ENCODE measurements around the gene DOCK4.

Gene DOCK4

GRCh38 chr7:112113913-112114575 is 92.2 kb downstream of the DOCK4 start:
- TF ChIP-seq EGR1 (IDR thresholded peaks at IDR 0.05) (no peak), MAX (IDR thresholded peaks at IDR 0.05) (no peak), FOXM1 (IDR thresholded peaks at IDR 0.05; ENCODE audit: borderline replicate concordance, low read depth) (no peak), NFIC (IDR thresholded peaks at IDR 0.05) (no peak), USF1 (IDR thresholded peaks at IDR 0.05) (no peak), TCF12 (IDR thresholded peaks at IDR 0.05; ENCODE audit: low read depth) (no peak), CEBPB (IDR thresholded peaks at IDR 0.05) (no peak), EP300 (IDR thresholded peaks at IDR 0.05; ENCODE audit: borderline replicate concordance) (no peak), TAF1 (IDR thresholded peaks at IDR 0.05; ENCODE audit: low read depth) (no peak), ZBTB7A (IDR thresholded peaks at IDR 0.05; ENCODE audit: low read depth) (no peak)

- TF ChIP-seq FOXM1 (IDR thresholded peaks at IDR 0.05; ENCODE audit: borderline replicate concordance, low read depth), result no peak
- TF ChIP-seq NFIC (IDR thresholded peaks at IDR 0.05), result no peak
- TF ChIP-seq CEBPB (IDR thresholded peaks at IDR 0.05), result no peak
- TF ChIP-seq TEAD4 (IDR thresholded peaks at IDR 0.05), result no peak
- no peak for TF ChIP-seq USF1 (IDR thresholded peaks at IDR 0.05)
- TF ChIP-seq REST (IDR thresholded peaks at IDR 0.05; ENCODE audit: low read depth), result no peak
- no peak for TF ChIP-seq ZBTB7A (IDR thresholded peaks at IDR 0.05; ENCODE audit: low read depth)
- TF ChIP-seq TCF12 (IDR thresholded peaks at IDR 0.05; ENCODE audit: low read depth), result no peak
- TF ChIP-seq CREB1 (IDR thresholded peaks at IDR 0.05; ENCODE audit: low read depth), result no peak
- TF ChIP-seq EP300 (IDR thresholded peaks at IDR 0.05; ENCODE audit: borderline replicate concordance), result no peak
- no peak for TF ChIP-seq RAD21 (IDR thresholded peaks at IDR 0.05; ENCODE audit: low read depth)
- TF ChIP-seq YY1 (IDR thresholded peaks at IDR 0.05; ENCODE audit: low read depth), result no peak
- no peak for TF ChIP-seq MAX (IDR thresholded peaks at IDR 0.05)
- TF ChIP-seq TAF1 (IDR thresholded peaks at IDR 0.05; ENCODE audit: low read depth), result no peak
Observed at GRCh38 chr7:112112822-112113255, 93.4 kb downstream of the DOCK4 start.

GRCh38 chr7:112110651-112111050 is 95.5 kb downstream of the DOCK4 start:
- no peak for TF ChIP-seq MAX (IDR thresholded peaks at IDR 0.05)
- no peak for TF ChIP-seq YY1 (IDR thresholded peaks at IDR 0.05; ENCODE audit: low read depth)
- TF ChIP-seq ZBTB7A (IDR thresholded peaks at IDR 0.05; ENCODE audit: low read depth), result no peak
- TF ChIP-seq FOXM1 (IDR thresholded peaks at IDR 0.05; ENCODE audit: borderline replicate concordance, low read depth), result no peak
- no peak for TF ChIP-seq REST (IDR thresholded peaks at IDR 0.05; ENCODE audit: low read depth)
- TF ChIP-seq NFIC (IDR thresholded peaks at IDR 0.05), result no peak
- no peak for TF ChIP-seq CREB1 (IDR thresholded peaks at IDR 0.05; ENCODE audit: low read depth)
- no peak for TF ChIP-seq EP300 (IDR thresholded peaks at IDR 0.05; ENCODE audit: borderline replicate concordance)
- no peak for TF ChIP-seq RAD21 (IDR thresholded peaks at IDR 0.05; ENCODE audit: low read depth)
- no peak for TF ChIP-seq TAF1 (IDR thresholded peaks at IDR 0.05; ENCODE audit: low read depth)
- no peak for TF ChIP-seq TEAD4 (IDR thresholded peaks at IDR 0.05)
- no peak for TF ChIP-seq TCF12 (IDR thresholded peaks at IDR 0.05; ENCODE audit: low read depth)
- TF ChIP-seq CEBPB (IDR thresholded peaks at IDR 0.05), result no peak
- no peak for TF ChIP-seq USF1 (IDR thresholded peaks at IDR 0.05)
- no peak for TF ChIP-seq EGR1 (IDR thresholded peaks at IDR 0.05)

- no peak for TF ChIP-seq FOXM1 (IDR thresholded peaks at IDR 0.05; ENCODE audit: borderline replicate concordance, low read depth)
- no peak for TF ChIP-seq EP300 (IDR thresholded peaks at IDR 0.05; ENCODE audit: borderline replicate concordance)
- no peak for TF ChIP-seq USF1 (IDR thresholded peaks at IDR 0.05)
- TF ChIP-seq ZBTB7A (IDR thresholded peaks at IDR 0.05; ENCODE audit: low read depth), result no peak
- TF ChIP-seq TAF1 (IDR thresholded peaks at IDR 0.05; ENCODE audit: low read depth), result no peak
Observed at GRCh38 chr7:112110175-112110574, 96.0 kb downstream of the DOCK4 start.
